CD14-positive monocyte (primary cell): Measurements from ENCODE around the gene PGM2L1. TPM values are rescaled to one million over a fixed set of nuclear protein-coding genes. Genes with fewer than 3 reads are reported as not detected.

Experiments
- DNase-seq, 3 donors: peaks; one replicate each; pipeline ENCODE4 v3.0.0-alpha.2; 2011 to 2022
- H2AFZ ChIP-seq: 2 replicates; pipeline ENCODE4 v1.6.0; 2012; ENCODE audit warnings: mild to moderate bottlenecking, low read depth, low read length, inconsistent platforms; ENCODE audit not compliant: insufficient read depth, poor library complexity, severe bottlenecking
- H3K27ac ChIP-seq, 2 donors: 1 replicate in 1 of 2; 2 replicates in 1 of 2; pipeline ENCODE4 v1.5.1; 2012 to 2013; ENCODE audit warnings: low read length in 2 of 2, control low read depth in 1 of 2, inconsistent platforms in 1 of 2, low read depth in 1 of 2, mild to moderate bottlenecking in 1 of 2
- H3K27me3 ChIP-seq, 2 donors: one replicate each; pipeline versions ENCODE4 v1.6.0 to v1.6.1; 2011 to 2013; ENCODE audit warnings: low read length in 2 of 2; ENCODE audit not compliant: control insufficient read depth in 2 of 2, insufficient read depth in 2 of 2
- H3K36me3 ChIP-seq, 2 donors: replicated peaks in 1 of 2; 1 replicate in 1 of 2; 2 replicates in 1 of 2; pipeline versions ENCODE4 v1.5.1 to v1.6.1; 2012 to 2013; ENCODE audit warnings: low read length in 2 of 2, control low read depth in 1 of 2, inconsistent platforms in 1 of 2, mild to moderate bottlenecking in 1 of 2; ENCODE audit not compliant: insufficient read depth in 2 of 2, control insufficient read depth in 1 of 2
- H3K4me1 ChIP-seq, 2 donors: 1 replicate in 1 of 2; 2 replicates in 1 of 2; pipeline versions ENCODE4 v1.5.1 to v1.6.1; 2012 to 2013; ENCODE audit warnings: low read length in 2 of 2, control low read depth in 1 of 2, inconsistent platforms in 1 of 2, mild to moderate bottlenecking in 1 of 2, moderate library complexity in 1 of 2; ENCODE audit not compliant: insufficient read depth in 2 of 2, control insufficient read depth in 1 of 2
- H3K4me2 ChIP-seq: replicated peaks from 2 replicates; pipeline ENCODE3; 2012; ENCODE audit warnings: low read length, moderate library complexity, mild to moderate bottlenecking; ENCODE audit not compliant: poor library complexity, severe bottlenecking; ENCODE audit errors: extremely low read depth
- H3K4me3 ChIP-seq, 3 experiments: fragments of 200-600 bp in 1 of 3; sonication (generic) in 1 of 3; replicated peaks in 1 of 3; 1 replicate in 2 of 3; 2 replicates in 1 of 3; pipeline ENCODE4 v1.5.1; 2011 to 2013; ENCODE audit warnings: low read length in 3 of 3, mild to moderate bottlenecking in 3 of 3, control low read depth in 2 of 3, low read depth in 2 of 3, inconsistent platforms in 1 of 3, moderate library complexity in 1 of 3
- H3K79me2 ChIP-seq: 2 replicates; pipeline ENCODE4 v1.6.0; 2012; ENCODE audit warnings: mild to moderate bottlenecking, control low read depth, inconsistent platforms, low read length, moderate library complexity; ENCODE audit not compliant: insufficient read depth
- H3K9ac ChIP-seq: 2 replicates; pipeline ENCODE4 v1.6.0; 2017; ENCODE audit warnings: low read length, mild to moderate bottlenecking; ENCODE audit not compliant: insufficient read depth, poor library complexity, severe bottlenecking
- H3K9me3 ChIP-seq, 2 donors: replicated peaks in 1 of 2; 1 replicate in 1 of 2; 2 replicates in 1 of 2; pipeline versions ENCODE4 v1.5.1 to v1.6.1; 2012 to 2013; ENCODE audit warnings: low read length in 2 of 2, control low read depth in 1 of 2; ENCODE audit not compliant: control insufficient read depth in 1 of 2, insufficient read depth in 1 of 2
- H4K20me1 ChIP-seq: 2 replicates; pipeline ENCODE4 v1.6.0; 2012; ENCODE audit warnings: mild to moderate bottlenecking, low read length, control low read depth, moderate library complexity; ENCODE audit not compliant: insufficient read depth
- H3K27ac Mint-ChIP-seq, 7 donors: one replicate each; pipeline ENCODE4 v1.8.0; 2020; ENCODE audit warnings: mild to moderate bottlenecking in 7 of 7, mixed read lengths in 7 of 7, moderate library complexity in 6 of 7, inconsistent platforms in 2 of 7
- H3K27me3 Mint-ChIP-seq, 3 donors: one replicate each; pipeline ENCODE4 v1.8.0; 2021 to 2022; ENCODE audit warnings: low read depth in 3 of 3, mild to moderate bottlenecking in 3 of 3, mixed read lengths in 3 of 3, moderate library complexity in 3 of 3, inconsistent platforms in 1 of 3
- H3K36me3 Mint-ChIP-seq, 2 donors: one replicate each; pipeline ENCODE4 v1.8.0; 2020; ENCODE audit warnings: mixed read lengths in 2 of 2, inconsistent platforms in 1 of 2, mild to moderate bottlenecking in 1 of 2
- H3K4me1 Mint-ChIP-seq: one replicate; pipeline ENCODE4 v1.8.0; 2020; ENCODE audit warnings: mild to moderate bottlenecking, mixed read lengths
- H3K4me3 Mint-ChIP-seq, 2 donors: one replicate each; pipeline ENCODE4 v1.8.0; 2020; ENCODE audit warnings: mild to moderate bottlenecking in 2 of 2, mixed read lengths in 2 of 2, moderate library complexity in 1 of 2
- H3K9me3 Mint-ChIP-seq, 7 donors: one replicate each; pipeline ENCODE4 v1.8.0; 2020 to 2022; ENCODE audit warnings: mixed read lengths in 7 of 7, mild to moderate bottlenecking in 6 of 7, moderate library complexity in 6 of 7, inconsistent platforms in 2 of 7
- CTCF ChIP-seq: fragments of 200-600 bp; IDR thresholded peaks from one replicate; pipeline ENCODE4 v1.8.0; 2022; ENCODE audit warnings: antibody characterized with exemption, mild to moderate bottlenecking
- WGBS: methylation state at CpG from one replicate; pipeline ENCODE4 v1.1.5; 2013; ENCODE audit warnings: missing lambda C conversion rate; ENCODE audit not compliant: insufficient coverage; 5-methylcytosine and 5-hydroxymethylcytosine counted together
- intact Hi-C, 2 donors: fragments of 100-400 bp; cut with micrococcal nuclease; formaldehyde crosslinking; loops; one replicate each; pipeline versions ENCODE4 v1.15.0 to v1.15.1; 2023
- polyA plus RNA-seq, 3 donors: library from polyadenylated mRNA; depleted of rRNA in 1 of 3; unstranded in 2 of 3; stranded (reverse) in 1 of 3; fragments of 300-500 nt in 2 of 3; fragments of >200 nt in 1 of 3; fragmentation: Illumina TruSeq in 2 of 3; gene quantifications; 1 replicate in 2 of 3; 2 replicates in 1 of 3; pipeline ENCODE4 v1.2.3, GENCODE V29; 2012 to 2021

The PGM2L1 gene
- polyA plus RNA-seq, 3 donors, result 0.25 to 0.81 (median 0.62) TPM

- intact Hi-C loops, result no loop called here
- Histone ChIP-seq H3K27ac (no peak overlapping the region), H2AFZ (no peak overlapping the region), H3K27me3 (no peaks in the 10 kb centered on the region), H3K9me3 (peaks cover 6 to 8% of the 10 kb centered on the region in 2 donors), H3K79me2 (no peaks in the 10 kb centered on the region), H3K9ac (no peak overlapping the region), H3K4me2 (no peak overlapping the region), H3K36me3 (peaks cover 0 to 8% of the 10 kb centered on the region in 2 donors), H3K4me3 (no peak overlapping the region), H4K20me1 (no peaks in the 10 kb centered on the region), H3K4me1 (no peaks in the 10 kb centered on the region)
- Mint-ChIP-seq H3K4me3 (no peak overlapping the region), H3K27me3 (peaks cover 0 to 2% (median 0%) of the 10 kb centered on the region in 3 donors), H3K36me3 (peaks cover 32 to 42% of the 10 kb centered on the region in 2 donors), H3K9me3 (peaks cover 7 to 19% (median 9%) of the 10 kb centered on the region in 7 donors), H3K4me1 (peaks cover 2% of the 10 kb centered on the region), H3K27ac (no peak overlapping the region)
- DNase-seq, result no peak
- no CpG with 5 or more reads among the region's 1 CpG for WGBS
- TF ChIP-seq CTCF, result no peak
These were observed 40.8 kb downstream of the PGM2L1 start for GRCh38 chr11:74357449-74357848.

GRCh38 chr11:74355626-74356025 lies 42.6 kb downstream of the PGM2L1 start:
- WGBS, result no CpG with 5 or more reads among the region's 2 CpGs
- no peaks in the 10 kb centered on the region for H3K27me3 ChIP-seq
- Mint-ChIP-seq H3K4me1 (peaks cover 2% of the 10 kb centered on the region), H3K27ac (no peak overlapping the region), H3K9me3 (peaks cover 3 to 10% (median 5%) of the 10 kb centered on the region in 7 donors), H3K36me3 (peaks cover 17 to 29% of the 10 kb centered on the region in 2 donors), H3K27me3 (peaks cover 0 to 2% (median 0%) of the 10 kb centered on the region in 3 donors), H3K4me3 (no peak overlapping the region)
- no peak for TF ChIP-seq CTCF
- no peaks in the 10 kb centered on the region for H3K4me1 ChIP-seq
- no peak overlapping the region for H3K4me2 ChIP-seq
- no peaks in the 10 kb centered on the region for H4K20me1 ChIP-seq
- H2AFZ ChIP-seq, result no peak overlapping the region
- peaks cover 5% of the 10 kb centered on the region in 2 donors for H3K9me3 ChIP-seq
- no peaks in the 10 kb centered on the region for H3K79me2 ChIP-seq
- no peak overlapping the region for H3K4me3 ChIP-seq
- no peak overlapping the region for H3K9ac ChIP-seq
- H3K36me3 ChIP-seq, result peaks cover 0 to 4% of the 10 kb centered on the region in 2 donors
- no peak for DNase-seq
- no peak overlapping the region for H3K27ac ChIP-seq
- intact Hi-C loops, result no loop called here
